HG03565 (cell line): Measurements from ENCODE around the gene B4GALT2.

ENCODE experiments used
- ATAC-seq: cut with Tn5 transposase; IDR thresholded peaks from one replicate; pipeline ENCODE4 v1.9.1; 2021; ENCODE audit warnings: mild to moderate bottlenecking, moderate library complexity; ENCODE audit not compliant: unreplicated experiment

Gene B4GALT2

DNA sequence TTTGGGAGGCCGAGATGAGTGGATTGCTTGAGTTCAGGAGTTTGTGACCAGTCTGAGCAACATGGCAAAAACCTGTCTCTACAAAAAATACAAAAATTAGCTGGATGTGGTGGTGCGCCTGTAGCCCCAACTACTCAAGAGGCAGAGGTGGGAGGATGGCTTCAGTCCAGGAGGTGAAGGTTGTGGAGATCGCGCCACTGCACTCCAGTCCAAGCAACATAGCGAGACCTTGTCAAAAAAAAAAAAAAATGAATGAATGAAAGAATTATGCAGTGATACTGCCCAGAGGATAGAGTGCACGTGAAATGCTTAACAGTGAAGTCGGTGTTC, 9.6 kb upstream of the B4GALT2 start:
- ATAC-seq = no peak

DNA sequence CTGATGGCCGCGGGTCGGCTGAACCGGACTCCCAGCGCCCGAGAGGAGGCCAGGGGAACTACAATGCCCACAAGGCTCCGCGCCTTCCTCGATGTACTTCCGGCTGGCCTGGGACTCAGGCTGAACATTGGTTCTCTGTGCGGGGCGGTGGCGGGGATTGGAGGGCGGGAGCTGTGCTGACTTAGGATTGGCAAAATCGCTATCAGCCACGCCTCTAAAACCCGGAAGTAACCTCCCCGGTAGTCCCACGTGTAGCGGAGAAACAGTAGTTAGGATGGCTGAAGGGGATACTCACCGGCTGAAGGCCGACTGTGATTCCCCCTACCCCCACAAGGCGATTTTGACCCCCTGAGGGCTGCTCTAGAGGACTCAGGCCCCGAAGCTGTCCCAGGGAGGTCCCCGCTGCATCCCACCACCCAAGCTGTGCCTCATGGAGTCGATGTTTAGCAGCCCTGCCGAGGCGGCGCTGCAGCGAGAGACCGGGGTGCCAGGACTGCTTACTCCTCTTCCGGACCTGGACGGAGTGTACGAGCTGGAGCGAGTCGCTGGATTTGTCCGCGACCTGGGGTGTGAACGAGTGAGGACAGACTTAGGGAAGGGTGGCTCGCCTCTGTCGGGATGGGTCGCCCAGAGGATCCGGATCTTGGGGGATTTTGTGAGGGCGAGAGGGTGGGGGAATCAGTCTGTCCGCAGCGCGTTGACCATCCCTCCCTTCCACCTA, 9.1 kb upstream of the B4GALT2 start, which contains the start of gene DPH2:
Gene DPH2, plus strand, starts transcription at position 265 of the 721 bp plus-strand sequence. Its CDS starts 166 bp downstream, at position 431.
- ATAC-seq = peak; percentile 71

DNA sequence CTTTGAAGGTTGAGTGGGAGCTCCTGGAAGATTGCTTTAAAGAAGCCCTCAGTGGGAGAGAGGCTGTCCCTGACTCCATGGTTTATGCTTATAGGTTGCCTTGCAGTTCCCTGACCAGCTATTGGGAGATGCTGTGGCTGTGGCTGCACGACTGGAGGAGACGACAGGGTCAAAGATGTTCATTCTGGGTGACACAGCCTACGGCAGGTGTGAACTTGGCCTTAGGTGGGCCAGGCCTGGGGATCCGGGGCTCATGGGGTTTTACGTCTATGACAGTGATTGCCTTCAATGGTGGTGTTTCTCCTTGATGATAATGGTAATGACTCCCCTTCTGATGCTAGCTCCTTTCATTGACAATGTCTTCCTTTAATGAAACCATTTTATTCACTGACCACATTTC, 8.5 kb upstream of the B4GALT2 start:
- ATAC-seq = no peak

DNA sequence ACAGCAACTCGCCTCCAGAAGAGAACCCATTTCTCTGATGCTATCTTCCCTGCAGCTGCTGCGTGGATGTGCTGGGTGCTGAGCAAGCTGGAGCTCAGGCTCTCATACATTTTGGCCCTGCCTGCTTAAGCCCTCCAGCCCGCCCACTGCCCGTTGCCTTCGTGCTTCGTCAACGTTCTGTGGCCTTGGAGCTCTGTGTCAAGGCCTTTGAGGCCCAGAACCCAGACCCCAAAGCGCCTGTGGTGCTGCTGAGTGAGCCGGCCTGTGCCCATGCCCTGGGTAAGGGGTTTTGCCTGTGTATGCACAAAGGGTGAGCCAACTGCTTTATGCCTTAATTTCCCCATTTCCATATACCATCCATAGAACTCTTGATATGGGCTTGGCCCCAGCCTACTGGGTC, 8.1 kb upstream of the B4GALT2 start:
- no peak for ATAC-seq

DNA sequence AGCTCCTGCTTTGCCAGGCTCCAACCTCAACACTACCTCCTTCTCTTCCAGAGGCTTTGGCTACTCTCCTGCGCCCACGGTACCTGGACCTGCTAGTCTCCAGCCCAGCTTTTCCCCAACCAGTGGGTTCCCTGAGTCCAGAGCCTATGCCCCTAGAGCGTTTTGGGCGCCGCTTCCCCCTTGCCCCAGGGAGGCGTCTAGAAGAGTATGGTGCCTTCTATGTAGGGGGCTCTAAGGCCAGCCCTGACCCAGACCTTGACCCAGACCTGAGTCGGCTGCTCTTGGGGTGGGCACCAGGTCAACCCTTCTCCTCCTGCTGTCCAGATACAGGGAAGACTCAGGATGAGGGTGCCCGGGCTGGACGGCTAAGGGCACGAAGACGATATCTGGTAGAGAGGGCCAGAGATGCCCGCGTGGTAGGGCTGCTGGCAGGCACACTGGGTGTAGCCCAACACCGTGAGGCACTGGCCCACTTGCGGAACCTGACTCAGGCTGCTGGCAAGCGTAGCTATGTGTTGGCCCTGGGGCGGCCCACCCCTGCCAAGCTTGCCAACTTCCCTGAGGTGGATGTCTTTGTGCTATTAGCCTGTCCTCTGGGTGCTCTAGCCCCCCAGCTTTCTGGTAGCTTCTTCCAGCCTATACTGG, 7.6 kb upstream of the B4GALT2 start:
- no peak for ATAC-seq

DNA sequence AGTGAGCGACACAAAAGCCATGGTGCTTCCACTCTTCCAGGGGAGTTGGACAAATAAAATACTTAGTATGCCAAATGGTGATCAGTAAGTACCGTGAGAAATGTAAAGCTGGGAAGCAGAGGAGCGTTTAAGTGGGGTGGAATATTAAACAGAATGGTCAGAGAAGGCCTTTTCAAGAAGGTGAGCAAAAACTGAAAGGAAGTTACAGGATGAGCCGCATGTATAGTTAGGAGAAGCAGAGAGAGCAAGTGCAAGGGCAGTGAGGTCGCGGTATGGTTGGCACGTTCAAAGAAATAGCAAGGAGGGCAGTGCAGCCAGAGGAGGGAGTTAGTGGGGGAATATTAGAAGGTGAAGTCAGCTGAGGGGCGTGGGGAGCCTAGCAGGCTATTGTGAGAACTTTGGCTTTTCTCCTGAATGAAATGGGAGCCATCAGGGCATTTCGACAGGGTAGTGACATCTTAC, 5.0 kb upstream of the B4GALT2 start:
- ATAC-seq = no peak

DNA sequence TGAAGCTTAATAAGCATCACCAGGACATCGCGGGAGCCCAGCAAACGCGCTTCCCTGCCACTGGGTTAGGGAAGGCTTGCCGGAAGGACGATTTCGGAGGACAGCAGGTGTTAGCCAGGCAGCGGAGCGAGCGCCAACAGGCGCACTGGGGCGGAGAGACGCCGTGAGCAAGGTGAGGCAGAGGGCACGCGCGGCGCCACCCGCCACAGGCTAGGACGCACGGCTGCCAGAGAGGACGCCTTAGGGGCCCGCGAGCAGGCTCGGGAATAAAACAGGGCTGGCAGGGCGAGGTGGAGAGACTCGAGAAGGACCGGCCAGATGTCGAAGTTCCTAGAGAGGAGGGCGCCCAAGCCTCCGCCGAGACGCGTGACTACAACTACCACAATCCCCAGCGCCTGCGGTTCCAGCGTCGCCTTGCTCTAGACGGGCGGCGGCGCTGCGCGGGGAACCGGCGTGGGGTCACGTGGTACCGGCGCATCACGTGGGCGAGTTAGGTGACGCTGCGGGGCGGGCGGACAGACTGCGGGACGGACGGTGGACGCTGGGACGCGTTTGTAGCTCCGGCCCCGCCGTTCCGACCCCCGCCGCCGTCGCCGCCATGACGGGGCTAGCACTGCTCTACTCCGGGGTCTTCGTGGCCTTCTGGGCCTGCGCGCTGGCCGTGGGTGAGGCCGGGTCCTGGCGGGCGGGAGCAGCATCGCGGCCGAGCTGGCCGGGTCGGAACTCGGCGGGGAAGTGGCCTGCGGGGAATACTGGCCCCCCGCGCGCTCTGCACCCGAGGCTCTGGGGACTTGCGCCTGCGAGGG, 4.4 kb upstream of the B4GALT2 start, which contains the start of gene ATP6V0B:
Gene ATP6V0B, plus strand, starts transcription at position 518 of the 806 bp plus-strand sequence. Its CDS starts 81 bp downstream, at position 599.
- ATAC-seq = peak; percentile 43

DNA sequence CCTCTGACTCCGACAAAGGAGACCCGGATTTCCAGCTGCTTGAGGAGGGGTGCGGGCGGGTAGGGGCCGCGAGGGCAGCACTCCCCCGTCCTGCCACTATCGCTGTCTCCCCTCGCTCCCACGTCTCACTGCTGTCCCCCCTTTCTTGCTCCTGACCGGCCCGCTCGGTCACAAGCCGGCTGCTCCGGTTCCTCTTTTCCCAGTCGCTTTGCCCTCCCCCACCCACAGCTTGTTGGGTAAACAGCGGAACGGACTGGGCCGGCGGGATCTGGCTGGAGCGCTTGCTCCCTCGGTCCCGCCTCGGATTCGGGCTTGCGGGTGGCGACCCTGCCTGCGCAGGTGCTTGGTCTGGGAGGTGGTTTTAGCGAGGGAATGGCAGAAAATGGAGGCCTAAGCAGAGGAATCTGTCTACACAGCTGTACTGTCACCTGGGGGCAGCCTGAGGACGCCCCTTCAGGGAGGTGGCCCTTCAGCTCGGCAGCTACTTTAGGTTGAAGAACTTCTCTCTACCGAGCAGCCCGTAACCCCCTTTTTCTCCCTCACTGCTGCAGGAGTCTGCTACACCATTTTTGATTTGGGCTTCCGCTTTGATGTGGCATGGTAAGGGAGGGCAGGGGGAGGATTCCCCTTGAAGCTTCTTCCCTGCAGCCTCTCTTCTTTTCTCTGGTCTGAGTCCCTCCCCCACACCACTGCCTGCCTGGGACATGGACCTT, 3.6 kb upstream of the B4GALT2 start:
- no peak for ATAC-seq

DNA sequence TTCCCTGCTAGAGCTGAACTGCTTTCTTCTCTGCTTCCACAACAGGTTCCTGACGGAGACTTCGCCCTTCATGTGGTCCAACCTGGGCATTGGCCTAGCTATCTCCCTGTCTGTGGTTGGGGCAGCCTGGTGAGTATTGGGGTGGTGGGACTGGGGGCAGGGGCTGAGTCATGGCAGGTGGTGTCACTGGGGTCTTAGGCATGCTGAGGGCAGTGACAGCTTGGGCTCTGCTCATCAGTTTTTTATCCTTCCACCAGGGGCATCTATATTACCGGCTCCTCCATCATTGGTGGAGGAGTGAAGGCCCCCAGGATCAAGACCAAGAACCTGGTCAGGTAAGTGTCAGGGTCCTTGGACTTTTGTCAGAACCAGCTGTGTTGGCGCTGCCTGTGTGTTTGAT, 3.0 kb upstream of the B4GALT2 start:
- no peak for ATAC-seq

DNA sequence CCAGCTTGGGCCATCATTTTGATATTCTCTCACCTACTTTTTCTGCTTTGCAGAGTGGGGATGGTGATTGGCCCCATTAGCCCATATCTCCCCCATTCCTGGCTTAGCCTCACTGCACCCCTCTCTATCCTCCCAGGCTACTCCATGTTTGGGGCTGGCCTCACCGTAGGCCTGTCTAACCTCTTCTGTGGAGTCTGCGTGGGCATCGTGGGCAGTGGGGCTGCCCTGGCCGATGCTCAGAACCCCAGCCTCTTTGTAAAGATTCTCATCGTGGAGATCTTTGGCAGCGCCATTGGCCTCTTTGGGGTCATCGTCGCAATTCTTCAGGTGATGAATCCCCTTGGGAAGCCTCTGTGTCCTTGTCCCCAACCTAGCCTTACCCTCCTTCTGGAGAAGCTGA, 2.1 kb upstream of the B4GALT2 start:
- no peak for ATAC-seq

DNA sequence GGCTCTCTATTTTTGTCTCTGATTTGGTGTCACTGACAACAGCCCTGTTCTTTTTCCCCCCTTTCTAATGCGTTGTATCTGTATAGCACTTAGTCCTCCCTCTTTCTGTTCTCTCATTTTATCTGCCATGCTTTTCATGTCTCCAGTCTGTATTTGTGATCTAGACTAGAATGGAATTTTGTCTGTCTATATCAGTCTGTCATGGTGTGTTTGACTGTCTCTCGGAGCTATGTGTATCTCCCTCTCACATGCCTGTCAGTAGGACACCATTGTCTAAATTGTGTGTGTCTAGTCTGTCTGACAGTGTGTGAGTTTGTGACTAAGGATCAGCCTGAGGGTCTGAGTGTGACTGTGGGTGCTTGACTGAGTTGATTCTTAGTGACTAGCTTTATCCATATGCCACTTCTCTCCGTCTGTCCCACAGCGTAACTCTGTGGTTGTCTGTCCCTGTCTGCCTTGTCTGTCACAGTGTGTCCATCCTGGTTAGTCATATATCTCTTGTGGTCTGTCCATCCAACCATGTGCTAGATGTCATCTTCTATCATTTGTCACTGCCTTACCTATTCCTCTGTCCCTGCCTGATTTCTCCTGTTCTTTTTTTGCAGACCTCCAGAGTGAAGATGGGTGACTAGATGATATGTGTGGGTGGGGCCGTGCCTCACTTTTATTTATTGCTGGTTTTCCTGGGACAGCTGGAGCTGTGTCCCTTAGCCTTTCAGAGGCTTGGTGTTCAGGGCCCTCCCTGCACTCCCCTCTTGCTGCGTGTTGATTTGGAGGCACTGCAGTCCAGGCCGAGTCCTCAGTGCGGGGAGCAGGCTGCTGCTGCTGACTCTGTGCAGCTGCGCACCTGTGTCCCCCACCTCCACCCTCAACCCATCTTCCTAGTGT, 1.4 kb upstream of the B4GALT2 start:
- ATAC-seq = no peak

DNA sequence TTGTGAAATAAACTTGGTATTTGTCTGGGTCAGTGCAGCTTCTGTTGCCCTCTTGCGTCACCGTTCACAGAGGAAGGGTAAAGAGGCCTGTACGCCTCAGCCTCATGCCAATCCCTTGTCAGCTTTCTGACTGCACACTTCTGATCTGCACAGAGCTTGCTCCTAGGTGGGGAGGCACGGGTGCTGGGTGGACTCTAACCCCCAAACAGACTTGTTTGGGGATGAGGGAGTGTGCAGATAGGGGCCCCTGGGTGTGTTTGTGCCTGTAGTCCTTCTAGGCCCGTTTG, 803 bp upstream of the B4GALT2 start:
- ATAC-seq = no peak

DNA sequence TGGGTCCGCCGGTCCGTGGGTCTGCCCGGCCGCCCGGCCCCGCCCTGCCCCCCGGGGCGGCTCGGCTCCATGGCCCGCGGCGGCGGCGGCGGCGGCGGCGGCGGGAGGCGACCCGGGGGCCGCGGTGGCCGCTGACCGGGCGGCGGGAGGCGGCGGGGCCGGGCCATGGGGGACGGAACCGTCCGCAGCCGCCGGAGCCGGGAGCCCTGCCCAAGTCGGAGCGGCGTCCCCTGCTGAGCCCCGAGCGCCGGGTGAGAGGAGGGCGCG, 184 bp downstream of the B4GALT2 start:
- no peak for ATAC-seq

DNA sequence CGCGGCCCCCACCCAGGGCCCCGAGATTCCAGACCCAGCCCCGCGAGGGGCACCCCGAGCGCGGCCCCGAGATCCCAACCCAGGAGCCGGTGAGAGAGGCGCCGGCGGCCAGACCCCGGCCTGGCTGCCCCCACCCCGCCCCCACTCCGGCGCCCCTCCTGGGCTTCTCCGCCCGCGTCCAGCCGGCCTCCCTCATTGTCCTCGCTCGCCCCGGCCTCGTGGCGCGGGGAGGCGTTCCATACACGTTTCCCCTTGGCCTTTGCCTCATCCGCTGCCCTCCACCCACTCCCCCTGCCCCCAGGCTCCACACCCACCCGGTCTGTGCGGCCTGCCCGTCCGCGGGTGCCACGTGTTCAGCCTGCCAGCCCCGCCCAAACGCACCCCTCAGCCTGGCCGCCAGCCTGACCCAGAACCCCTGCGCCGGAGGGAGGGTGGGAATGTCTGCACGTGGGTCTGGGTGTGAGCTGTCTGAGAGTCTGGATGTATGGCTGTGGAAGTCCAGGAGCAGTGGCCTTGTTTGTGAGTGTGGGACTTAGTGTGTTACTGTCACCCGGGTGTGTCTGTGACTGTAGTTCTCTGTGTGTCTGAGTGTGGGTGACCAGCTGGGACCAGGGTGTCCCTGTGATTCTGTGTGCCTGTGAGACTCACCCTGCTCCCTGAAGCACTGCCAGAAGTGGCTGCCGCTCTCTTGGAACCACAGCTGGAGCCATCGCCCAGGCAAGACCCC, 681 bp downstream of the B4GALT2 start:
- no peak for ATAC-seq

DNA sequence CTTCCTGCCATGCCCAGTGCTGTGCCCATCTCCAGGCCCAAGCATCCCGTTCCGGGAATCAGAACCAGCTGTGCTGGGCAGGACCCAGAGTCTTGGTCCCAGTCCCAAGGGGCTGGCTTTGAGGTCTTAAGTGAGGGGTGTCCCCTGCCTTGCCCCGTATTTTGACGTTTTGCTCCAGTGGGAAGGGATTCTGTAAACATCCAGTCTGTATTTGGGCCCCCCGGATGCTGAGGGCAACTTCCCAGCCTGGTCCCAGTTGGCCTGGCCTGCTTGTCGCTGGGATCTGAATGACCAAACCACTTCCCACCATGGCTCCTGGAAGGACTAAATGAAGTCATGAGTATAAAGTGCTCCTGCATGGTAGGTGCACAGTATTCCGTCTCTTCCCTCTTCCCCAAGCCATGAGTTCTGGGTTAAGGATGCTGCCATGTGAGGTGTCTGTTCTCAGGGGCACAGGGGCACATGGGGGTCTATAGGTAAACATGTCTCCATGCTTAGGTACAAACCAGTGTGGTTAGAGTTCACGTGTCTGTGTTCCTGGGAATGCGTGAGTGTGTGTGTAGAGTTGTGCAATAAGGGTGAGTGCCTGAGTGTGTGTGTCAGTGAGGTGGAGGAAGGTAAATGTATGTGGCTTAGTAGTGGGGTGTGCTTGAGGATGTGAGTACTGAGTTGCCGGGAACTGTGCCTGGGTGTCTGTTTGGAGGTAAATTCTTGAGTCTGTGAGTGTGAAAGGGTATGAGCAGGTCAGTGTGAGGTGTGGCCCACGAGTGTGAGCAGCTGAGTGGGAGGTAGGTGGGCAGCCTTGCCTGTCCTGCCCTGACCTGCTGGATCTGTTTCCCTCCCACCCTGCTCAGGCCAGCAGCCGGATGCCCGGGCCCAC, 1.5 kb downstream of the B4GALT2 start:
- ATAC-seq = no peak

DNA sequence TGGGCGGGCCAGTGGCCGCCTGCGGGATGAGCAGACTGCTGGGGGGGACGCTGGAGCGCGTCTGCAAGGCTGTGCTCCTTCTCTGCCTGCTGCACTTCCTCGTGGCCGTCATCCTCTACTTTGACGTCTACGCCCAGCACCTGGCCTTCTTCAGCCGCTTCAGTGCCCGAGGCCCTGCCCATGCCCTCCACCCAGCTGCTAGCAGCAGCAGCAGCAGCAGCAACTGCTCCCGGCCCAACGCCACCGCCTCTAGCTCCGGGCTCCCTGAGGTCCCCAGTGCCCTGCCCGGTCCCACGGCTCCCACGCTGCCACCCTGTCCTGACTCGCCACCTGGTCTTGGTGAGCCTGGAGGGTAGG, 2.1 kb downstream of the B4GALT2 start:
- ATAC-seq = no peak

DNA sequence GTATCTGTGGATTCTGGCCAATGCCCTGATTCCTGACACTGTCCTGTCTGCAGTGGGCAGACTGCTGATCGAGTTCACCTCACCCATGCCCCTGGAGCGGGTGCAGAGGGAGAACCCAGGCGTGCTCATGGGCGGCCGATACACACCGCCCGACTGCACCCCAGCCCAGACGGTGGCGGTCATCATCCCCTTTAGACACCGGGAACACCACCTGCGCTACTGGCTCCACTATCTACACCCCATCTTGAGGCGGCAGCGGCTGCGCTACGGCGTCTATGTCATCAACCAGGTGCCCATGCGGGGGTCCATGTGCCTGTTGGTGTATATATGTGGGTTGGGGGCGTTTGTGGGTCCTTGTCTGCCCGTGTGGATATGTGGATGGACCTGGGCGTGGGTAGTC, 2.6 kb downstream of the B4GALT2 start:
- no peak for ATAC-seq

DNA sequence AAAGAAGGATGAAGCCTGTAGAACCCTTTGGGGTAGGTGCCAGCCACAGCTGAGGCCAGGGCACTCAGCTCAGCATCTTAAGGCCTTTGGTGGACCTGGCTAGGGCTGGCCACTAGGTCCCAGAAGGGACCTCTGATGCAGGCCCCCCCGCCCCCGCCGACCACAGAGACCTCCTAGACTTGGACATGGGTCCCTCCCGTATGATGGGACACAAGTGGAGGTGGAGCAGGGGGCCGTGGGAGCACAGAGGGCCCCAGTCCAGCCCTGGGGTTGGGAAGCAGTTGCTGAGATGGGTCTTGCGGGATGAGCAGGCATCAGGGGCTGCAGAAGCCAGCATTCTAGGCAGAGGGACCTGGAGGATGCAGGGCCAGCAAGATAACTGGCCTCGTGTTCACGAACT, 3.2 kb downstream of the B4GALT2 start:
- ATAC-seq = no peak

DNA sequence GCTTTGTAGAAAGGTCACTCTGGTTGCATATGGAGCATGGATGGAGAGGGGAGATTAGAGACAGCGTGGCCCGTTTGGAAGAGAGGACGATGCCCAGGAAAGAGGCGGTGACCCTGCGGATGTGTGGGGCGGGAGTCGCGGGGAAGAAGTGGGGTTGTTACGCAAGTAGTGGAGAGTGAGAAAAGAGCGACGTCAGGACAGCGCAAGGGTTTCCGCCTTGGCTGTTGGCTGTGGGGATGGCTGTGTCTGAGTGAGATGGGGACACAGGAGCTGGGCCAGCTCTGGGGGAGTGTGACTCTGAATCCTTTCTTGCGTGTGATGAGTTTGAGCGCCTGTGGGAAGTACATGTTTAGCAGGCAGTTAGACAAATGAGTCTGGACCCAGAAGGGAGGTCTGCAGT, 3.8 kb downstream of the B4GALT2 start:
- no peak for ATAC-seq
